Astrocyte (in vitro differentiated cells and primary cell): ENCODE measurements around the gene METTL24. TPM values are rescaled to one million over a fixed set of nuclear protein-coding genes. Genes with fewer than 3 reads are reported as not detected.
"Not testable (repeated sequence)": the region's sequence is repeated elsewhere in the genome, so short reads cannot be mapped to it uniquely, and the experiment has no call there.

ENCODE experiments used
- DNase-seq: peaks from one replicate; pipeline ENCODE4 v3.0.0-alpha.2; 2010; ENCODE audit warnings: low read depth
- FAIRE-seq: peaks from 2 replicates; lab custom pipeline; 2011; peaks lifted over from hg19 to GRCh38; lab: Jason Lieb, UNC
- H2AFZ ChIP-seq: 2 replicates; pipeline ENCODE4 v1.6.0; 2012; ENCODE audit warnings: low read depth, low read length, inconsistent platforms
- H3K27ac ChIP-seq: 2 replicates; pipeline ENCODE4 v1.5.1; 2011; ENCODE audit warnings: low read depth, low read length, inconsistent platforms
- H3K27me3 ChIP-seq: 2 replicates; pipeline ENCODE4 v1.6.0; 2011; ENCODE audit warnings: low read length, inconsistent platforms; ENCODE audit not compliant: insufficient read depth
- H3K36me3 ChIP-seq: 2 replicates; pipeline ENCODE4 v1.5.1; 2011; ENCODE audit warnings: low read length, inconsistent platforms; ENCODE audit not compliant: insufficient read depth
- H3K4me1 ChIP-seq: 2 replicates; pipeline ENCODE4 v1.5.1; 2011; ENCODE audit warnings: low read length, inconsistent platforms; ENCODE audit not compliant: insufficient read depth
- H3K4me2 ChIP-seq: 2 replicates; pipeline ENCODE4 v1.6.0; 2012; ENCODE audit warnings: low read length, inconsistent platforms
- H3K4me3 ChIP-seq: 2 replicates; pipeline ENCODE4 v1.5.1; 2011; ENCODE audit warnings: low read depth, mild to moderate bottlenecking, low read length, inconsistent platforms; ENCODE audit not compliant: insufficient read depth
- H3K79me2 ChIP-seq: 2 replicates; pipeline ENCODE4 v1.6.0; 2012; ENCODE audit warnings: mild to moderate bottlenecking, low read length, inconsistent platforms; ENCODE audit not compliant: insufficient read depth
- H3K9ac ChIP-seq: 2 replicates; pipeline ENCODE4 v1.6.0; 2012; ENCODE audit warnings: mild to moderate bottlenecking, low read length, inconsistent platforms
- H3K9me3 ChIP-seq: 2 replicates; pipeline ENCODE4 v1.5.1; 2012; ENCODE audit warnings: low read depth, mild to moderate bottlenecking, low read length, inconsistent platforms; ENCODE audit not compliant: insufficient read depth
- H4K20me1 ChIP-seq: 2 replicates; pipeline ENCODE4 v1.6.0; 2012; ENCODE audit warnings: low read length, inconsistent platforms; ENCODE audit not compliant: insufficient read depth
- H3K27ac Mint-ChIP-seq: one replicate; pipeline ENCODE4 v1.8.0; 2021; ENCODE audit warnings: mild to moderate bottlenecking, mixed read lengths; ENCODE audit not compliant: unreplicated experiment
- H3K27me3 Mint-ChIP-seq: one replicate; pipeline ENCODE4 v1.8.0; 2021; ENCODE audit warnings: low read depth, mixed read lengths; ENCODE audit not compliant: unreplicated experiment
- H3K36me3 Mint-ChIP-seq: one replicate; pipeline ENCODE4 v1.8.0; 2021; ENCODE audit warnings: low read depth, mixed read lengths; ENCODE audit not compliant: unreplicated experiment
- H3K4me1 Mint-ChIP-seq: one replicate; pipeline ENCODE4 v1.8.0; 2021; ENCODE audit warnings: low read depth, mixed read lengths; ENCODE audit not compliant: unreplicated experiment
- H3K4me3 Mint-ChIP-seq: one replicate; pipeline ENCODE4 v1.8.0; 2021; ENCODE audit warnings: mild to moderate bottlenecking, moderate library complexity, mixed read lengths; ENCODE audit not compliant: unreplicated experiment
- H3K9me3 Mint-ChIP-seq: one replicate; pipeline ENCODE4 v1.8.0; 2021; ENCODE audit warnings: mild to moderate bottlenecking, mixed read lengths; ENCODE audit not compliant: unreplicated experiment
- EZH2 ChIP-seq: IDR thresholded peaks from 2 replicates; pipeline ENCODE4 v1.6.1; 2012; ENCODE audit warnings: mild to moderate bottlenecking, low read length, inconsistent platforms; ENCODE audit not compliant: insufficient read depth
- total RNA-seq: library from RNA; stranded (reverse); gene quantifications from 2 replicates; pipeline ENCODE4 v1.2.1, GENCODE V29; 2021
- TF ChIP-seq, protein P1 (sequence below): IDR thresholded peaks from 2 replicates; pipeline ENCODE4 v1.5.1; 2011; ENCODE audit warnings: low read depth, mild to moderate bottlenecking, inconsistent platforms, low read length, moderate library complexity; ENCODE audit not compliant: insufficient read depth

The METTL24 gene
- total RNA-seq, 1 donor from 2014 or later, result 0.75 TPM

DNA sequence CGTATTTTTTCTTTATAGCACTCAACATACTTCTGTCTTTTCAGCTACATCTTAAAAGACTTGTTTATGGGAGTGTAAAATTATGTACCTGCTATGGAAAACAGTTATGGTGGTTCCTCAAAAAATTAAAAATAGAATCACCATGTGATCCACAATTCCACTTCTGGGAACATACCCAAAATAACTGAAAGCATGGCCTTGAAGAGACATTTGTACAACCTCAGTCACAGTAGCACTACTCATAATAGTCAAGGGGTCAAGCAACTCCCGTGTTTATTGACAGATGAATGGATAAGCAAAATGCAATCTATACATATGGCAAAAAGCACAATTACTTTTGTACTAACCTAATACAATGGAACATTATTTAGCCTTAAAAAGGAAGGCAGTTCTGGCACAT lies 74.5 kb downstream of the METTL24 start:
- no peaks in the 10 kb centered on the region for H3K36me3 Mint-ChIP-seq
- H3K79me2 ChIP-seq, result no peaks in the 10 kb centered on the region
- H3K27ac ChIP-seq, result no peak overlapping the region
- no peaks in the 10 kb centered on the region for H3K4me1 Mint-ChIP-seq
- H3K27me3 ChIP-seq, result no peaks in the 10 kb centered on the region
- DNase-seq (no peak), FAIRE-seq (no peak)
- TF ChIP-seq, protein P1, sequence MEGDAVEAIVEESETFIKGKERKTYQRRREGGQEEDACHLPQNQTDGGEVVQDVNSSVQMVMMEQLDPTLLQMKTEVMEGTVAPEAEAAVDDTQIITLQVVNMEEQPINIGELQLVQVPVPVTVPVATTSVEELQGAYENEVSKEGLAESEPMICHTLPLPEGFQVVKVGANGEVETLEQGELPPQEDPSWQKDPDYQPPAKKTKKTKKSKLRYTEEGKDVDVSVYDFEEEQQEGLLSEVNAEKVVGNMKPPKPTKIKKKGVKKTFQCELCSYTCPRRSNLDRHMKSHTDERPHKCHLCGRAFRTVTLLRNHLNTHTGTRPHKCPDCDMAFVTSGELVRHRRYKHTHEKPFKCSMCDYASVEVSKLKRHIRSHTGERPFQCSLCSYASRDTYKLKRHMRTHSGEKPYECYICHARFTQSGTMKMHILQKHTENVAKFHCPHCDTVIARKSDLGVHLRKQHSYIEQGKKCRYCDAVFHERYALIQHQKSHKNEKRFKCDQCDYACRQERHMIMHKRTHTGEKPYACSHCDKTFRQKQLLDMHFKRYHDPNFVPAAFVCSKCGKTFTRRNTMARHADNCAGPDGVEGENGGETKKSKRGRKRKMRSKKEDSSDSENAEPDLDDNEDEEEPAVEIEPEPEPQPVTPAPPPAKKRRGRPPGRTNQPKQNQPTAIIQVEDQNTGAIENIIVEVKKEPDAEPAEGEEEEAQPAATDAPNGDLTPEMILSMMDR, result no peak
- TF ChIP-seq EZH2, result no peak
- no peaks in the 10 kb centered on the region for H4K20me1 ChIP-seq
- H3K9ac ChIP-seq, result no peak overlapping the region
- no peak overlapping the region for H3K4me3 ChIP-seq
- no peaks in the 10 kb centered on the region for H3K4me1 ChIP-seq
- peaks cover 4% of the 10 kb centered on the region for H3K27me3 Mint-ChIP-seq
- no peaks in the 10 kb centered on the region for H3K9me3 ChIP-seq
- no peak overlapping the region for H3K4me3 Mint-ChIP-seq
- no peak overlapping the region for H3K27ac Mint-ChIP-seq
- no peak overlapping the region for H2AFZ ChIP-seq
- H3K36me3 ChIP-seq, result no peaks in the 10 kb centered on the region
- no peaks in the 10 kb centered on the region for H3K9me3 Mint-ChIP-seq
- no peak overlapping the region for H3K4me2 ChIP-seq

DNA sequence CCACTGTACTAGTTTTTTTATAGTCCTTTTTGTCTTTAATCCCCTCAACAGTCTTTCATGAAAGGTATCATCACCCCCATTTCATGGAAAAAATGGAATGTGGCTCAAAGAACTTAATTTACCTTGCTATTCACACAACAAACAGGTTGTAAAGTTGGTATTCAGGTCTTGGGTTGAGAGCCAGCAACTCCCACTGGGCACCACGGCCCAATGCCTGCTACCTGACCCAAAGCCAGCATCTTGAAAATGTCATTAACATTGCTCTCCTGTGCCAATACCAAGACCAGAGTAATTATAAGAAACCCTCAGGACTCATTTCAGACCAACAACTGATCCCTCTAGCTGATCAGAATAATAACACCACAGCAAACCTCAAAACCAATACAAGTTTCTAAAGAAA lies 75.7 kb downstream of the METTL24 start:
- H2AFZ ChIP-seq, result no peak overlapping the region
- H3K9me3 Mint-ChIP-seq, result no peaks in the 10 kb centered on the region
- no peak for FAIRE-seq

DNA sequence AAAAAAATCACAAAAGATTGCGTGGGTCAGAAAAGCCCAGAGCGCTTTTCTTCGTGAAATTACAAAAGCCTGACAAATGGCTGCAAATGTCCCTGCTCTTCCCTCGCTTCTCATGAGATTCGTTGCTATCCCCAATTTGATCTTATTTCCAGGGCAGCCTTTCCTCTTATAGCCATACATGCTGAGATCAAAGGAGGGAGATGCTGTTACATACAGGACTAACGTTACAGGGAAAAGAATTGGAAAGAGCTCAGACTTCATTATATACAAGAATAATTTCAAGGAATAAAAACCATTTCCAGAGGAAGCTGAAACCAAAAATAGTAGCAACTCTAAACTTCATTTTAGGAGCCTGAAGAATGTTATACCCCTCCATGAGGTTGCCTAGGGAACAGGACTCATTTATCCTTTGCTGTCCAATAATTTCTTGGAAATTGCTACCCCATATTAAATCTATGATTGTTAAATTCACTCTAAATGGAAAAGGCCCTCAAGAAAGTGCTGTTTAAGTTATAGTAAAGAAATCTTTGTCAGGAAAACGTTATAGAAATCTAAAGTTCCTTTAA lies 81.0 kb downstream of the METTL24 start:
- no peaks in the 10 kb centered on the region for H4K20me1 ChIP-seq
- Mint-ChIP-seq H3K4me1 (no peaks in the 10 kb centered on the region), H3K27me3 (no peaks in the 10 kb centered on the region), H3K4me3 (no peak overlapping the region), H3K36me3 (no peaks in the 10 kb centered on the region), H3K27ac (no peak overlapping the region), H3K9me3 (peaks cover 2% of the 10 kb centered on the region)
- H3K4me1 ChIP-seq, result no peaks in the 10 kb centered on the region
- FAIRE-seq (no peak), DNase-seq (no peak)
- no peaks in the 10 kb centered on the region for H3K36me3 ChIP-seq
- no peak overlapping the region for H3K4me3 ChIP-seq
- no peaks in the 10 kb centered on the region for H3K9me3 ChIP-seq
- H3K27me3 ChIP-seq, result no peaks in the 10 kb centered on the region
- no peak overlapping the region for H3K4me2 ChIP-seq
- H3K9ac ChIP-seq, result no peak overlapping the region
- H2AFZ ChIP-seq, result no peak overlapping the region
- H3K27ac ChIP-seq, result no peak overlapping the region
- H3K79me2 ChIP-seq, result no peaks in the 10 kb centered on the region
- TF ChIP-seq, protein P1, result no peak
- no peak for TF ChIP-seq EZH2

More for the DNA sequence above, 75.7 kb downstream of the METTL24 start:
- no peaks in the 10 kb centered on the region for H3K9me3 ChIP-seq
- H3K4me3 ChIP-seq, result no peak overlapping the region
- no peak overlapping the region for H3K4me2 ChIP-seq
- Mint-ChIP-seq H3K27ac (no peak overlapping the region), H3K36me3 (no peaks in the 10 kb centered on the region), H3K27me3 (peaks cover 4% of the 10 kb centered on the region), H3K4me3 (no peak overlapping the region), H3K4me1 (no peaks in the 10 kb centered on the region)
- no peak overlapping the region for H3K27ac ChIP-seq
- H4K20me1 ChIP-seq, result no peaks in the 10 kb centered on the region
- no peaks in the 10 kb centered on the region for H3K27me3 ChIP-seq
- no peak for DNase-seq
- no peaks in the 10 kb centered on the region for H3K36me3 ChIP-seq
- H3K4me1 ChIP-seq, result no peaks in the 10 kb centered on the region
- H3K9ac ChIP-seq, result no peak overlapping the region
- TF ChIP-seq, protein P1, result no peak
- TF ChIP-seq EZH2, result no peak
- H3K79me2 ChIP-seq, result no peaks in the 10 kb centered on the region

DNA sequence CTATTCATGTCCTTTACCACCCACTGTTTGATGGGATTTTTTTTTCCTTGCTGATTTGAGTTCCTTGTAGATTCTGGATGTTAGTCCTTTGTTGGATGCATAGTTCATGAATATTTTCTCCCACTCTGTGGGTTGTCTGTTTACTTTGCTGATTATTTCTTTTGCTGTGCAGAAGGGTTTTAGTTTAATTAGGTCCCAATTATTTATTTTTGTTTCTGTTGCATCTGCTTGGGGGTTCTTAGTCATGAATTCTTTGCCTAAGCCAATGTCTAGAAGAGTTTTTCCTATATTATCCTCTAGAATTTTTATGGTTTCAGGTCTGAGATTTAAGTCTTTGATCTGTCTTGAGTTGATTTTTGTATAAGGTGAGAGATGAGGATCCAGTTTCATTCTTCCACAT lies 85.4 kb downstream of the METTL24 start:
- not testable (repeated sequence) for H3K4me3 Mint-ChIP-seq, H3K9me3 ChIP-seq, H3K79me2 ChIP-seq, H3K36me3 Mint-ChIP-seq, H3K36me3 ChIP-seq, H4K20me1 ChIP-seq, H3K27ac Mint-ChIP-seq, H3K27me3 Mint-ChIP-seq, DNase-seq, H3K4me1 ChIP-seq, H3K27ac ChIP-seq, H2AFZ ChIP-seq, H3K9me3 Mint-ChIP-seq, H3K27me3 ChIP-seq, H3K9ac ChIP-seq, H3K4me2 ChIP-seq, FAIRE-seq, H3K4me3 ChIP-seq
- H3K4me1 Mint-ChIP-seq, result peaks cover 14% of the 10 kb centered on the region
